Bone marrow (tissue), 2 donors: ENCODE measurements around the gene TAOK1.

Experiments used
- DNase-seq, 2 donors: peaks; one replicate each; lab custom pipeline; 2025; lab: John Stamatoyannopoulos, UW

Gene TAOK1

DNA sequence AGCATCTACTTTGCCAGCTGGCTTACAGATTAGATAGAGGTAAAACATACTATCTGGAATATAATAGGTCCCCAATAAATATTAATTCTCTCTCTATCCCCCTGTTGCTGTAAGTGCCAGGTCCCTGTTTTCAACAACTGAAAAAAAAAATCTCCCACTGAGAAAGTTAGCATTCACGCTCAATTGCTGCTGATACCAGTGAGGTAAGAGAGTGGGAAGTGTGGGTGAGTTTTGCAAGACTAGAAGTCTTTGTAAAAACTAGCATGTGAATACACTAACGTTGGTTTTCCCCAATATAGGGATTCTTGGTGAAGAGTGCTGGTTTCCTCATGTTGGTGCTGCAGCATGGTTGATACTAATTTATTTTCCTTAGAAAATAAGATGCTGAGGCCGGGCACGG, 11.7 kb upstream of the TAOK1 start:
- DNase-seq: no peak

DNA sequence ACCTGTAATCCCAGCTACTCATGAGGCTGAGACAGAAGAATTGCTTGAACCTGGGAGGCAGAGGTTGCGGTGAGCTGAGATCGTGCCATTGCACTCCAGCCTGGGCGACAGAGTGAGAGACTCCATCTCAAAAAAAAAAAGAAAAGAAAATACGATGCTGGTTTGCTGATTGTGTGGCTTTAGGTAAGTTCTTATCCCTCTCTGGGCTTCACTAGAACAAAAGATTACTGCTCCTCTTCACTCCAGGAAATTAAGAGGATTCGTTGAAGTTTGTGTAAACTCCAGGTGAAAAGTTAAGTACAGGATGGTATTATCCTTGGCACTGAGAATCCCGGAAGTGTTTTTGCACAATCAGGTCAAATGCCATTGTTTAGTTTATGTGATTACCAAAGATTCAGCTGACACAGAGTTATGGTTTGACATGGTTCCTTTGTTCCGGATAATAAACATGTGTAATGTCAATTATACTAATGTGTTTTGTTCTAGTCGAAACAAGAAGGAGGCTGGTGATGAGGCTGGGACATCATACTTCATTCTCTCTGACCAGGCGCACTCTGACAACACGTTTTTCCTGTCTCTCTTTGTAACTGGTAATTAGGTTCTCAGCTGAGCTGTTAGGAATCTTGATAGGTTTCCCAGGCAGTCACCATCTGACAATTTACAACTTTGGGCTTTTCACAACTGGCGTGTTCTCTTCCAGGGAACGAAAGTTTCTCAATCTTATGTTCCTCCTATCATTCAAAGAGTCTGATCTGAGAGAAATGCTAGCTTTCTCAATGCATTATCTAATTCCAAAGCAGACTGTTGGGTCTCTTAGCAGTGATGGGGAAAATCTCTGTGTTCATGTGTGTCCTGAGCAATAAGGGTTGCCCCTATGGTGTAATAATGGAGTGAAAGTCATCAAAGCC, 10.8 kb upstream of the TAOK1 start:
- DNase-seq: no peak

- no peak for DNase-seq
Observed at GRCh38 chr17:29383686-29384085, 6.5 kb upstream of the TAOK1 start.

DNA sequence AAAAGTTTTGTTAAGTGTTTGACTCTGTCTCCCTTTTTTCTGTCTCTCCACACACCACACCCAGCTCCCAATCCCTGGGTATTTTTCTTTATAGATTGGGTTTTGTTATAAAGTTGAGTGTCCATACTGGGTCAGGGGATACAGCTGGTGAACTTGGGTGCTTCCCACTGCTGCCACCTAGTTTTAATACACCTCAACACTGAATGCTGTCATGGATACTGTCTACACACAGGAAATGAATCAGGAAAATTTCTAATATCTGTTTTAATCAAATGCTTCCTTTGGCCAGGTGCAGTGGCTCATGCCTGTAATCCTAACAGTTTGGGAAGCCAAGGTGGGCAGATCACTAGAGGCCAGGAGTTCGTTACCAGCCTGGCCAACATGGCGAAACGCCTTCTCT, 5.3 kb upstream of the TAOK1 start:
- DNase-seq: no peak

DNA sequence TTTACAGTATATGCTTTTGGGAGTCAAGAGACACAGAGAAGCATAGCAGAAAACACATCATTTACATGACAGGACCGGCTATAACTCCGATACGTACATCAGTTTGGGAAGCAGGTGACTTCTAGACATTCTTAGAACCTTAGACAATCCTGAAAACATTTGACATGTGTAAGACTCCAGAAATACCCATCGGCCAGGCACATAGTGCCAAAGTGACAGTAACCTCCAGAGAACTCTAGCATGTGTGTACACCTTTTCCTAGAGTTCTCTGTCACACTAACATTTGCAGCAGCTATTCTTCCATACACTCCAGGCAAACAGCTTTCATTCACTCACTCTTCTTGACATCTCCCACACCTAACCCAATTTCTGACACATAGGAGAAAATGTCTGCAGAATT, 3.4 kb upstream of the TAOK1 start:
- DNase-seq: no peak

- no peak for DNase-seq
Observed at GRCh38 chr17:29388937-29389336, 1.2 kb upstream of the TAOK1 start.

DNA sequence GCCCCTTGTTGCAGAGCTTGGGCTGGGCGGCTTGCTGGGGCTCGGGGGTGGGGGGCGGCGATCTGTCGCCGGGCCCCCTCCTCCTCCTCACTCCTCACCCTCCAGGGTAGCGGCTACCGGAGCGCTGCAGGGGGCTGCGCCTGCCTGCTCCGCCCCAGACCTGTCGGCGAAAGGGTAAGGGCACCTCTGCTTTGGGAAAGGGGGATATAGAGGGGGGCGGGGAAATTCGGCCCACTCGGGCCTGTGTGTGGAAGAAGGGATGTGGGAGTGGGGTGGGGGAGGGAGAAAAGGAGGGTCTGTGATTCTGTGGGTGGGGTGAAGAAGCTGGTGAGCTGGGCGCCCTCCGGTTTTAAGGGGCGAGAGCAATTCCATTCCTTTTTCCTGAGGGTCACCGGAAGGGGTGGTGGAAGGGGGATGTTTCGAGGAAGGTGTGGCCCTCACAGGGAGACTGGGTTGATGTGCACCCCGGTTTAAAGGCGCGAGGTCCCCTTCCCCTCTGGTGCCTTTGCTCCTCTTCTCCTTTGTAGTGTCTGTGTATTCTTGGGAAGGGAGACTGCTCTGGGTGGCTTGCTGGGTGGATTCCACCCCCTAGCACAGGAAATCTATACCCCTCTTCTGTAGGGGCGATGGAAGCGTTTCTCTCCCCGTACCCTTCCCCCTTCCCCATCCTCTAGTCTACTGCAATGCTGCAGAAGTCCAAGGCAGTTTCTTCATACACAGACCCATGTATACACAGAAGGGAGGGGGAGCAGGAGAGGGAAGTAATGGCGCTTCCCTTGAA, 878 bp downstream of the TAOK1 start:
- DNase-seq: peak in 1 of 2 donors; percentile 25

DNA sequence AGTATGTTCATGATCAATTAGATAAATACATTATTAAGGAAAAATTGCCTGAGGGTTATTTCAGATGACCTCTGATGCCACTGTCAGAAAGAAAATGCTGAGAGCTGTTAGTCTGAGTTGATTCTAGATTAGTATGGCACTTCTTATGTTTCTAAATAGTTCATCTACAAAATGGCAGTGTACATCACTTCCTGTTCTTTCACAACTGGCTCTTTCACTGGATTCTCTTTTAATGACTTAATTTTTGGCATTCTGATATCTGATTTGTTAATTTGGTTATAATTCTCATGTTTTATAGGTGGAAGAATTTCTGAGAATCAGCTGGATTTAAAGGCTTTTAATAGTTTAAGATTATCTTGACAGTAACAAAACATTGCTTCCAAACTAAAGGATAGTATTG, 3.3 kb downstream of the TAOK1 start:
- DNase-seq: no peak

DNA sequence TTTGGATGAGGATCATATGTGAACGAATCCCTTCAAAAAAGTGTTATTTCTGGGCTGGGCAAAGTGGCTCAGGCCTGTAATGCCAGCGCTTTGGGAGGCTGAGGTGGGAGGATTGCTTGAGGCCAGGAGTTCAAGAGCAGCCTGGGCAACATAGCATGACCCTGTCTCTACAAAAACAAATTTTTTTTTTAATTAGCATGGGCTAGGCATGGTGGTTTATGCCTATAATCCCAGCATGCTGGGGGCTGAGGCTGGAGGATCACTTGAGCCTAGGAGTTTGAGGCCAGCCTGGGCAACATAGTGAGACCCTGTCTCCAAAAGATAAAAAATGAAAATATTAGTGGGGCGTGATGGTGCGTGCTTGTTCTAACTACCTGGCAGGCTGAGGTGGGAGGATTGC, 4.6 kb downstream of the TAOK1 start:
- DNase-seq: no peak

DNA sequence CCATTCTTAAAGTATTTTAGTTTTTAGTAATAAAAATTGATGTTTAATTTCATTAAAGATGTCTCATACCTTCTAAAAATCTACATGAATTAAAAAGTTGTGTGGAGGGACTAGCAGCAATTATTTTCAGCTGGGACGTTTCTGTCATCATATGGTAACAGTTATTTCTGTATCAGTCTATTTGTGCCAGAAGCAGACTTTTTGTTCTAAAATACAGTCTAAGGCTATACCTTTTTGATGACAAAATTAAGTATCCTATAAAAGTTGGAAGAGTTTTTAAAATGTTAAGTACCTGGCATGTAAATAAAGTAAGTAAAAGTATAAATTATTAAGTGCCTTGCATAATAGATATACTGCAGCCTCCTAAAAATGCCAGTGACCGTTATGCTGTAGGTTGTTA, 5.9 kb downstream of the TAOK1 start:
- DNase-seq: no peak

DNA sequence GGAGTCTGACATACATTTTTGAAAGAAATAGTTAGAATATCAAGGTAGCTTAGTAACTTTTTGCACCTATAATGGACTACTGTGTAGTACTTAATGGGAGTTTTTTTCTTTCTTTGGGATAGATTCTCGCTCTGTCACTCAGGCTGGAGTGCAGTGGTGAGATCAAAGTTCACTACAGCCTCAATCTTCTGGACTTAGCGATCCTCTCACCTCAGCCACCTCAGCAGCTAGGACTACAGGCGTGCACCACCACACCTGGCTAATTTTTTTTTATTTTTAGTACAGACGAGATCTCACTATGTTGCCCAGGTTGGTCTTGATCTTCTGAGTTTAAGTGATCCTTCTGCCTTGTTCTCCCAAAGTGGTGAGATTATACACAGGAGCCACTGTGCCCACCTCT, 9.5 kb downstream of the TAOK1 start:
- no peak for DNase-seq

GRCh38 chr17:29400818-29401217, 10.7 kb downstream of the TAOK1 start:
- DNase-seq: no peak

GRCh38 chr17:29401258-29401657, 11.1 kb downstream of the TAOK1 start:
- DNase-seq: no peak

DNA sequence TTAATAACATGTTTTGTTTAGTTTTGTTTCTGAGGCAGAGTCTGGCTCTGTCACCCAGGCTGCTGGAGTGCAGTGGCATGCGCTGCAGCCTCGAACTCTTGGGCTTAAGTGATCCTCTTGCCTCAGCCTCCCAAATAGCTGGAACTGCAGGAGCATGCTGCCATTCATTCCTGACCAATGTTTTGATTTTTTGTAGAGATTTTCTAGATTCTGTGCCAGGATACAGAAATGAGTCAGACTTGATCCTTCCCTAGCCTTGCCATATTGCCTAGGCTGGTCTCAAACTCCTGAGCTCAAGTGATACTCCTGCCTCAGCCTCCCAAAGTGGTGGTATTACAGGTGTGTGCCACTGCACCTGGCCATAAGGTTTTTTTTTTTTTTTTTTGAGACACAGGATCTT, 17.7 kb downstream of the TAOK1 start:
- DNase-seq: no peak

GRCh38 chr17:29409963-29410362, 19.8 kb downstream of the TAOK1 start:
- no peak for DNase-seq

DNA sequence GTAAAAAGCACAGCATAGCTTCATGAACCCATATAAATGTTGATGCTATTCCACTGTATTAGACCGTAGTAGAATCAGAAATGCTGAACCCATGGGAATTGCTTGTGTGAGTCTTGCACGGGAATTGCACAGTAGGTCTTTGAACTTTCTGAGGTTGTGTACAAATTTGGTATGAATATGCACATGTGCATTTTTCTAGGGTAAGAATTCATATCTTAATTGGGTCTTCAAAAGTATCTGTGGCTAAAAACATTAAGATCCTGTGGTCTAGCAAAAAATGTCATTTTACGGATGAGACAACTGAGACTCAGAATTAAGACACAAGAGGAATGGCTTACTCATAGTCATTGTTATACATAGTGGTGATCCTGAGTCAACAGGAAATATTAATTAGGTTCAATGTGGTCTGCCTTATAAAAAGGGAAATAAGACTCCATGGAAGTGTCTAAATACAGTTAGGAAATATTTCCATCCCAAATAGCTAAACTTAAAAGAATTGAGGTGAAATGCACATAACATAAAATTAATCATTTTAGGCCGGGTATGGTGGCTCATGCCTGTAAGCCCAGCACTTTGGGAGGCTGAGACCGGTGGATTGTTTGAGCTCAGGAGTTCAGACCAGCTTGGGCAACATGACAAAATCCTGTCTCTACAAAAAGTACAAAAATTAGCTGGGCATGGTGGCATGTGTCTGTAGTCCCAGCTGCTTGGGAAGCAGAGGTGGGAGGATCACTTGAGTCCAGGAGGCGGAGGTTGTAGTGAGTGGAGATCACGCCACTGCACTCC, 22.8 kb downstream of the TAOK1 start:
- peak in 1 of 2 donors; percentile 37 for DNase-seq

GRCh38 chr17:29420128-29420527, 30.0 kb downstream of the TAOK1 start:
- no peak for DNase-seq

- DNase-seq: no peak
Observed at GRCh38 chr17:29430275-29430674, 40.1 kb downstream of the TAOK1 start.

GRCh38 chr17:29433541-29433940, 43.4 kb downstream of the TAOK1 start:
- DNase-seq: no peak

GRCh38 chr17:29434550-29434949, 44.4 kb downstream of the TAOK1 start:
- DNase-seq: no peak

DNA sequence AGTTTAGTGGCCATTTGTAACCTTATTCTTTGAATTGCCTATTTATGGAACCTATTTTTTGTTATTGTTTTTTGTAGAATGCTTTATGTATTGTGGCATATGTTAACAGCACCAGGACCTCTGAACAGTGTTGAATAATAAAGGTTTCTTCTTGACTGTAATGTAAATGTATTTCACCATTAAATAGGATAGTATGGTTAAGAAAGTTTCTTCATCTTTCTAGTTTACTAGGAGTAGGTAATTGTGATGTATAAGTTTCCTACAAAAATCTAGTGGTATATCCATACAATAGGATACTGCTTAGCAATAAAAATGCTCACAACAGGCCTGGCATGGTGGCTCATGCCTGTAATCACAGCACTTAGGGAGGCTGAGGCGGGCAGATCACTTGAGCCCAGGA, 52.3 kb downstream of the TAOK1 start:
- no peak for DNase-seq

DNA sequence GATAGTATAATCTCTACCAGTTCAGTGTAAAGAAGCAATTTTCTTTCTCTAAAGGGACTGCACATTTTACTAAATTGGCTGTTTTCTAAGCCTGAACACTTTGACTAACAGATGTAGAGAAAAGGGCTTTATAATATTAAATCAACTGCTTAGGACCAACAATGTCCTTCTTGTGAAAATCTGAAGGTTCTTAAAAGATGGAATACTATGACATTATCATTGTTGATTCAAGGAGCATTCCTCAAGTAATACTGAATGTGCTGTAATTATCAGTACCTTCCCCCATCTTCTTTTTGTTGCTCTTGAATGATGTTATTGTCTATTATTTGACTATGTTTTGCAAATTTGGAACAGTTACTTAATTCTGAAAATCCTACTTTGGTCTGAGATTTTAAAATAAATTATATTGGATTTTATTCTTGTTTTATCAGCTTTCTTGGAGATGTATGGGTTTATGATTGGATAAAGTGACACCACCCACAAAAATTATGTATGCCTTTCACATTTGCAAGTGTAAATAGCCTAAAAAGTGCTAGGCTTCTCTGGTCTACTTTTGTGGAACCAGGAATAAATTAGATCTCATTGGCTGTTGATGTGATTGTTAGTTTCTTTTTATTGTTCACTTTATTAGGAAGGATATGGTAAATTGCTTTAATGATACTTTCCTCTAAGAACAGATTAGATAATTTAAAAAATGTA, 53.0 kb downstream of the TAOK1 start:
- no peak for DNase-seq
